ENCODE measurements around the gene AK8.

Gene AK8

GRCh38 chr9:132770770-132771310 is 107.2 kb downstream of the AK8 start:
- no peak for DNase-seq (ENCODE audit: low read depth)

GRCh38 chr9:132769906-132770769 is 107.9 kb downstream of the AK8 start:
- peak; percentile 54 for DNase-seq (ENCODE audit: low read depth)

- peak; percentile 58 for DNase-seq (ENCODE audit: low read depth)
These were observed 108.9 kb downstream of the AK8 start for GRCh38 chr9:132768932-132769905.

GRCh38 chr9:132763574-132763973 is 114.5 kb downstream of the AK8 start:
- DNase-seq (ENCODE audit: low read depth) = no peak

GRCh38 chr9:132762896-132763295 is 115.2 kb downstream of the AK8 start:
- no peak for DNase-seq (ENCODE audit: low read depth)

GRCh38 chr9:132761602-132762001 is 116.5 kb downstream of the AK8 start:
- DNase-seq (ENCODE audit: low read depth) = no peak

- no peak for DNase-seq (ENCODE audit: low read depth)
These were observed 118.0 kb downstream of the AK8 start for GRCh38 chr9:132760057-132760456.

GRCh38 chr9:132757016-132757415 is 121.1 kb downstream of the AK8 start:
- DNase-seq (ENCODE audit: low read depth) = no peak

GRCh38 chr9:132756214-132756845 is 121.8 kb downstream of the AK8 start:
- no peak for DNase-seq (ENCODE audit: low read depth)

- no peak for DNase-seq (ENCODE audit: low read depth)
These were observed 123.0 kb downstream of the AK8 start for GRCh38 chr9:132755096-132755495.

- DNase-seq (ENCODE audit: low read depth) = no peak
These were observed 123.8 kb downstream of the AK8 start for GRCh38 chr9:132754236-132754635.

GRCh38 chr9:132753593-132753880 is 124.5 kb downstream of the AK8 start:
- DNase-seq (ENCODE audit: low read depth) = no peak

GRCh38 chr9:132752877-132753592 is 125.0 kb downstream of the AK8 start:
- no peak for DNase-seq (ENCODE audit: low read depth)

GRCh38 chr9:132750668-132751067 is 127.4 kb downstream of the AK8 start:
- DNase-seq (ENCODE audit: low read depth) = no peak

- no peak for DNase-seq (ENCODE audit: low read depth)
These were observed 128.8 kb downstream of the AK8 start for GRCh38 chr9:132749306-132749705.

- peak; percentile 20 for DNase-seq (ENCODE audit: low read depth)
These were observed 129.6 kb downstream of the AK8 start for GRCh38 chr9:132748450-132748849.

GRCh38 chr9:132745756-132746709 is 132.1 kb downstream of the AK8 start:
- no peak for DNase-seq (ENCODE audit: low read depth)

- no peak for DNase-seq (ENCODE audit: low read depth)
These were observed 133.0 kb downstream of the AK8 start for GRCh38 chr9:132744881-132745755.

- DNase-seq (ENCODE audit: low read depth) = no peak
These were observed 134.1 kb downstream of the AK8 start for GRCh38 chr9:132743931-132744479.

All from amniotic epithelial cell (primary cell).